GM23338 (cell line): ENCODE measurements around the gene GNG4. TPM values are rescaled to one million over a fixed set of nuclear protein-coding genes. Genes with fewer than 3 reads are reported as not detected.
A peak's percentile ranks its signal among the peaks of the same experiment; 100 is the strongest.
"Not testable (repeated sequence)": the region's sequence is repeated elsewhere in the genome, so short reads cannot be mapped to it uniquely, and the experiment has no call there.

ENCODE experiments used
- ATAC-seq: fragments of 200-7000 bp; cut with Tn5 transposase; 3 replicates; pipeline ENCODE4 v1.9.1; 2020
- DNase-seq: peaks from one replicate; pipeline ENCODE4 v3.0.0-alpha.2; 2015; ENCODE audit warnings: low spot score
- H2AFZ ChIP-seq: fragments of 200-600 bp; sonication (generic); 2 replicates; pipeline ENCODE4 v1.8.0; 2016; ENCODE audit warnings: antibody characterized with exemption, mild to moderate bottlenecking, moderate library complexity
- H3F3A ChIP-seq: fragments of 200-600 bp; sonication (generic); replicated peaks from 2 replicates; pipeline ENCODE4 v1.8.0; 2017; ENCODE audit warnings: antibody characterized with exemption, mixed run types, low read depth
- H3K27ac ChIP-seq: fragments of 200-600 bp; sonication (generic); 2 replicates; pipeline ENCODE4 v1.6.1; 2016; ENCODE audit warnings: low read depth
- H3K27me3 ChIP-seq: fragments of 200-600 bp; sonication (generic); 2 replicates; pipeline ENCODE4 v1.8.0; 2016; ENCODE audit warnings: mild to moderate bottlenecking, mixed run types, moderate library complexity; ENCODE audit not compliant: insufficient read depth
- H3K36me3 ChIP-seq: fragments of 200-600 bp; sonication (generic); 2 replicates; pipeline ENCODE4 v1.8.0; 2016; ENCODE audit warnings: mild to moderate bottlenecking; ENCODE audit not compliant: insufficient read depth
- H3K4me1 ChIP-seq: fragments of 200-600 bp; sonication (generic); 2 replicates; pipeline ENCODE4 v1.8.0; 2016; ENCODE audit warnings: mild to moderate bottlenecking, moderate library complexity; ENCODE audit not compliant: insufficient read depth
- H3K4me2 ChIP-seq: fragments of 200-600 bp; sonication (generic); 2 replicates; pipeline ENCODE4 v1.7.1; 2017; ENCODE audit warnings: mixed run types
- H3K4me3 ChIP-seq: fragments of 200-600 bp; sonication (generic); 2 replicates; pipeline ENCODE4 v1.6.1; 2016; ENCODE audit warnings: mixed run types
- H3K79me2 ChIP-seq: fragments of 200-600 bp; sonication (generic); replicated peaks from 2 replicates; pipeline ENCODE4 v1.8.0; 2017; ENCODE audit warnings: mild to moderate bottlenecking; ENCODE audit not compliant: insufficient read depth
- H3K9me2 ChIP-seq: fragments of 200-600 bp; sonication (generic); 2 replicates; pipeline ENCODE4 v1.8.0; 2017; ENCODE audit not compliant: insufficient read depth
- H4K20me1 ChIP-seq: fragments of 200-600 bp; sonication (generic); replicated peaks from 2 replicates; pipeline ENCODE4 v1.8.0; 2017; ENCODE audit warnings: mild to moderate bottlenecking; ENCODE audit not compliant: insufficient read depth
- H3K27ac Mint-ChIP-seq: 2 replicates; pipeline ENCODE4 v1.8.0; 2020; ENCODE audit warnings: inconsistent platforms, mild to moderate bottlenecking, moderate library complexity, mixed read lengths
- H3K27me3 Mint-ChIP-seq: 3 replicates; pipeline ENCODE4 v1.8.0; 2022; ENCODE audit warnings: low read depth, mild to moderate bottlenecking, moderate library complexity, mixed read lengths, inconsistent platforms; ENCODE audit not compliant: insufficient read depth, poor library complexity
- H3K36me3 Mint-ChIP-seq: 3 replicates; pipeline ENCODE4 v1.8.0; 2021; ENCODE audit warnings: low read depth, mild to moderate bottlenecking, inconsistent platforms, moderate library complexity, mixed read lengths
- H3K4me1 Mint-ChIP-seq: 3 replicates; pipeline ENCODE4 v1.8.0; 2020; ENCODE audit warnings: mild to moderate bottlenecking, inconsistent platforms, mixed read lengths
- H3K4me3 Mint-ChIP-seq: 3 replicates; pipeline ENCODE4 v1.8.0; 2021; ENCODE audit warnings: moderate library complexity, mild to moderate bottlenecking, inconsistent platforms, mixed read lengths
- H3K9me3 Mint-ChIP-seq: 3 replicates; pipeline ENCODE4 v1.8.0; 2020; ENCODE audit warnings: moderate library complexity, mild to moderate bottlenecking, inconsistent platforms, mixed read lengths
- CREB1 ChIP-seq: fragments of 250-450 bp; sonication (Bioruptor Pico); IDR thresholded peaks from 2 replicates; pipeline ENCODE4 v1.5.0; 2020; ENCODE audit warnings: low read depth, mild to moderate bottlenecking, moderate library complexity
- ETS1 ChIP-seq: IDR thresholded peaks from 2 replicates; pipeline ENCODE4 v1.6.1; 2016; ENCODE audit warnings: antibody characterized with exemption
- EZH2 ChIP-seq: fragments of 200-600 bp; sonication (generic); IDR thresholded peaks from one replicate; pipeline ENCODE4 v1.8.0; 2017; ENCODE audit warnings: antibody characterized with exemption, mild to moderate bottlenecking, low read depth; ENCODE audit not compliant: unreplicated experiment
- REST ChIP-seq: IDR thresholded peaks from one replicate; pipeline ENCODE4 v1.6.1; 2018; ENCODE audit warnings: antibody characterized with exemption; ENCODE audit not compliant: unreplicated experiment
- polyA plus RNA-seq: library from polyadenylated mRNA; unstranded; fragments of >200 nt; fragmentation: Nextera tagmentation; extraction: Ambion mirVana; gene quantifications from 2 replicates; pipeline ENCODE4 v1.2.1, GENCODE V29; 2016
- total RNA-seq: library from RNA; depleted of rRNA; stranded (reverse); fragments of >200 nt; shearing (Covaris generic); gene quantifications from 2 replicates; pipeline ENCODE4 v1.2.3, GENCODE V29; 2014

The GNG4 gene
- total and polyA plus RNA-seq, 2 experiments from 2014 or later: 40.2 to 49.2 TPM

GRCh38 chr1:235622936-235623779 lies 26.4 kb downstream of the GNG4 start:
- H3K79me2 ChIP-seq: peaks cover 45% of the 10 kb centered on the region
- H2AFZ ChIP-seq: no peak overlapping the region
- no peaks in the 10 kb centered on the region for H3K9me2 ChIP-seq
- no peak overlapping the region; the same call in 2 of the 3 replicates for H3K4me3 Mint-ChIP-seq
- 0 out of 2 replicates have a peak, but pooled peaks cover 5% of the 10 kb centered on the region for H4K20me1 ChIP-seq
- no peaks in the 10 kb centered on the region for H3K36me3 ChIP-seq
- no peaks in the 10 kb centered on the region for H3K9me3 Mint-ChIP-seq
- H3K4me1 ChIP-seq: peaks cover 21% of the 10 kb centered on the region
- peaks cover 39% of the 10 kb centered on the region for H3K4me1 Mint-ChIP-seq
- peak overlapping the region; percentile 36; the same call in 1 of the 2 replicates for H3K27ac Mint-ChIP-seq
- H3K36me3 Mint-ChIP-seq: peaks cover 3% of the 10 kb centered on the region; the same call in 2 of the 3 replicates
- ATAC-seq: peak; percentile 82
- peak; percentile 48 for DNase-seq
- peaks cover 6% of the 10 kb centered on the region for H3K27me3 Mint-ChIP-seq
- no peaks in the 10 kb centered on the region for H3K27me3 ChIP-seq
- peak overlapping the region; percentile 55; the same call in 1 of the 2 replicates for H3K4me2 ChIP-seq
- peak overlapping the region; percentile 55; the same call in 1 of the 2 replicates for H3K27ac ChIP-seq
- H3K4me3 ChIP-seq: no peak overlapping the region
- TF ChIP-seq CREB1 (CRISPR knock-in tag): no peak
- no peak for TF ChIP-seq ETS1
- no peak for TF ChIP-seq REST
- H3F3A ChIP-seq: no peaks in the 10 kb centered on the region

GRCh38 chr1:235619149-235619548 lies 30.4 kb downstream of the GNG4 start:
- H3K9me3 Mint-ChIP-seq, H3K36me3 ChIP-seq, H3F3A ChIP-seq, H3K9me2 ChIP-seq, H4K20me1 ChIP-seq, H3K4me1 ChIP-seq, DNase-seq, H3K27me3 Mint-ChIP-seq, H2AFZ ChIP-seq, H3K27ac ChIP-seq, H3K4me2 ChIP-seq, H3K4me3 Mint-ChIP-seq, H3K36me3 Mint-ChIP-seq, ATAC-seq, H3K27ac Mint-ChIP-seq, H3K27me3 ChIP-seq, H3K4me3 ChIP-seq: not testable (repeated sequence)
- peaks cover 20% of the 10 kb centered on the region for H3K79me2 ChIP-seq
- peaks cover 21% of the 10 kb centered on the region for H3K4me1 Mint-ChIP-seq

- Histone ChIP-seq H2AFZ (no peak overlapping the region), H3K4me2 (no peak overlapping the region)
- no peak for TF ChIP-seq ETS1
- no peak for TF ChIP-seq EZH2
These were observed 31.8 kb downstream of the GNG4 start for GRCh38 chr1:235617808-235618207.

More at GRCh38 chr1:235617808-235618207, 31.8 kb downstream of the GNG4 start:
- Histone ChIP-seq H3K4me3 (no peak overlapping the region), H3K4me1 (no peaks in the 10 kb centered on the region), H3K27me3 (no peaks in the 10 kb centered on the region), H3F3A (no peaks in the 10 kb centered on the region), H4K20me1 (0 out of 2 replicates have a peak, but pooled peaks cover 9% of the 10 kb centered on the region), H3K9me2 (no peaks in the 10 kb centered on the region), H3K79me2 (peaks cover 19% of the 10 kb centered on the region), H3K27ac (no peak overlapping the region), H3K36me3 (no peaks in the 10 kb centered on the region)
- Mint-ChIP-seq H3K27ac (no peak overlapping the region), H3K9me3 (no peaks in the 10 kb centered on the region), H3K36me3 (peaks cover 8% of the 10 kb centered on the region), H3K4me3 (no peak overlapping the region), H3K4me1 (peaks cover 9% of the 10 kb centered on the region; the same call in 2 of the 3 replicates), H3K27me3 (peaks cover 2% of the 10 kb centered on the region)
- DNase-seq (no peak), ATAC-seq (no peak)
